Kidney tubule cell (primary cell): ENCODE results near the gene ABCB11.
A peak's percentile ranks its signal among the peaks of the same experiment; 100 is the strongest.

ENCODE experiments used
- DNase-seq: peaks from one replicate; pipeline ENCODE4 v3.0.0-alpha.2; 2018; ENCODE audit warnings: low spot score

ABCB11 gene

DNA sequence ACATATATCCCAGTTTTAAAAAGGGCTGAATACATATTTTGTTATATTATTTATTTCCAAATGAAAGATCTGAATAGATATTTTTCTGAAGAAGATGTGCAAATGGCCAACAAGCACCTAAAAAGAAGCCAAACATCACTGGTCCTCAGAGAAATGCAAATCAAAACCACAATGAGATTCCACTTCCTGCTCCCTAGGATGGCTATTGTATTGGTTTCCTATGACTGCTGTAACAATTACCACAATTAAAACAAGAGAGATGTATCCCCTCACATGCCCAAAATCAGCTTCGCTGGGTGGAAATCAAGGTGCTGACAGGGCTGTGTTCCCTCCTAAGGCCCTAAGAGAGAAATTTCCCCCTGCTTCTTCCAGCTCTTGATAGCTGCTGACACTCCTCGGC lies 23.2 kb downstream of the ABCB11 start:
- DNase-seq: no peak

DNA sequence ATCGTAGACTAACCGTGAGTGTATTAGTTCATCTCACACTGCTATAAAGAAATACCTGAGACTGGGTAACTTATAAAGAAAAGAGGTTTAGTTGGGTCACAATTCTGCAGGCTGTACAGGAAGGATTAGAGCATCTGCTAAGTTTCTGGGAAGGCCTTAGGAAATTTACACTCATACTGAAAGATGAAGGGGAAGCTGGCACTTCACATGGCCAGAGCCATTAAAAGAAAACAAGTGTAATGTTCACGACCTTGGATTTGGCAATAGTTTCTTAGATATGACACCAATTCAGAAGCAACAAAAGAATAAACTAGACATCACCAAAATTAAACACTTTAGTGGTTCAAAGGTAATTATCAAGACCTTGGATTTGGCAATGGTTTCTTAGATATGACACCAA lies 23.8 kb downstream of the ABCB11 start:
- DNase-seq: no peak

DNA sequence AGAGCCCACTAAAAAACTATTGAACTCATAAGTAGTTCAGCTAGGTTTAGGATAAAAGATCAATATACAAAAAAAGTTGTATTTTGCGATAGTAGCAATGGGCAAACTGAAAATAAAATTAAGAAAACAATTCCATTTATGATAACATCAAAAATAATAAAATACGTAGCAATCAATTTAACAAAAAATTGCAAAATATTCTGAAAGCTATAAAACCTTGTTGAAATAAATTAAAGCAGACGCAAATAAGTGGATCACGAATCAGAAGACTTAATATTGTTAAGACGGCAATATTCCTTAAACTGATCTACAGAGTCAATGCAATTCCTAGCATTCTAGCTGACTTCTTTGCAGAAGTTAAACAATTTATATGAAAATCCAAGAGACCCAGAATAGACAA lies 24.5 kb downstream of the ABCB11 start:
- no peak for DNase-seq

DNA sequence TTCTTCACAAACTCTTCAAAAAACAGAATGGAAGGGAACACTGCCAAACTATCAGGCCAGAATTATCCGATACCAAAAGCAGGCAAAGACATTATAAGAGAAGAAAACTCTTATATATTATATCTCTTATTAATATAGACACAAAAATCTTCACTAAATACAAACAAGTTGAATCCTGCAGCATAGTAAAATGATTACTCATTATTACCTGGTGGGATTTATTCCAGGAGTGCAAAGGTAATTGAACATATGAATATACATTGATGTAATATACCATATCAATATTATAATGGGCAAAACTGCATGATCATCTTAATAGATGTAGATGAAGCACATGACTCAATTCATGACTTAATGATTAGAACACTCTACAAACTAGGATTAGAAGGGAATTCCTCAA lies 25.1 kb downstream of the ABCB11 start:
- DNase-seq: no peak

DNA sequence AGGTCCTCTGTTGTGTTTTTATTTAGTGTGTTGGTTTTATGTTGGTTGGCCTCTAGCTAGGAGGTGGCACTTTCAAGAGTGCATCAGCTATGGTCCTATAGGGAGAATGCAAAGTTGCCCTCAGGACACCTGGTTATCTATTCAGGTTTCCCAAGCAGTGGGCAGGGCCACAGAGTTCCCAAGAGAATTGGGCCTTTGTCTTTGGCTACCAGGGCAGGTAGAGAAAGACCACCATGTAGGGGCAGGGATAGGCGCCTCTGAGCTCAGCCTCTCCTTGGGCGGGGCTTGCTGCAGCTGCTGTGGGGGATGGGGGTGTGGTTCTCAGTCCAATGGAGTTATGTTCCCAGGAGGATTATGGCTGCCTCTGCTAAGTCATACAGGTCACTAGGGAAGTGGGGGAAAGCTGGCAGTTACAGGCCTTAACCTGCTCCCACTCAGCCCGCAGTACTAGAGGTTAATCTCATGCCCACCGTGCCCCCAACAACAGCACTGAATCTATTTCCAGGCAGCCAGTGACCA lies 26.0 kb downstream of the ABCB11 start:
- no peak for DNase-seq

DNA sequence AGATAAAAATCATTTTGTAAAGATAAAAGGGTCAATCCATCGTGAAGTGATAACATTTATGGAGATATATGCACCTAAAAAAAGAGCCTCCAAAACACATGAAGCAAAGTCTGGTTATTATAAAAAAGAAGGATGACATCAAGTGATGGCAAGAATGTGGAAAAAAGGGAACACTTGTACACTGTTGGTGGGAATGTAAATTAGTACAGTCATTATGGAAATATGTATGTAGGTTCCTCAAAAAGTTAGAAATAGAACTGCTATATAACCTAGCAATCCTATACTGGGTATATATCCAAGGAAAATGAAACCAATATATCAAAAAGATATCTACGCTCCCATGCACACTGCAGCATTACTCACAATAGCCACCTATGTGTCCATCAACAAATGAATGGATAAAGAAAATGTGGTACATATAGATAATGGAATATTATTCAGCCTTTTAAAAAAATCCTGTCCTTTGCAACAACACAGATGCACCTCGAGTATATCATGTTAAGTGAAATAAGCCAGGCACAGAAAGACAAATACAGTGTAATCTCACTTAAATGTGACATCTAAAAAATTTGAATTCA lies 28.9 kb downstream of the ABCB11 start:
- no peak for DNase-seq

- DNase-seq: peak; percentile 14
Observed at GRCh38 chr2:169001116-169001815, 29.9 kb downstream of the ABCB11 start.

DNA sequence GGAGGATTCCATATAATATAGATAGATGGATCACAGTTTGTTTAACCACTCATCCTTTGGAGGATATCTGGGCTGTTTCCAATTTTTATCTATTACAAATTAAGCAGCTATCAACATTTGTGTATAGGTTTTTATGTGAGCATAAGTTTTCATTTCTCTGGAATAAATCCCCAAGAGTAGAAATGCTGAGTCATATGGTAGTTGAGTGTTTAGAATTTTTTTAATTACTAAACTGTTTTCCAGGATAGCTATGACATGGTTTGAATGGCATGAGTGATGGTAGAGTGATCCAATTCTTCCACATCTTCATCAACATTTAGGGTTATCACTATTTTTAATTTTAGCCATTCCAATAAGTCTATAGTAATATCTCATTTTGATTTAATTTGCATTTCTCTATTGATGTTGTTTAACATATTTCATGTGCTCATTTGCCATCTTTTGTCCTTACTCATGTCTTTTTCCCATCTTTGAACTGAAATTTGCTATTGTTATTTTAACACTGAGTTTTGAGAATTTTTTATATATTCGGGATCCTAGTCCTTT lies 31.4 kb downstream of the ABCB11 start:
- DNase-seq: peak; percentile 22

- no peak for DNase-seq
Observed at GRCh38 chr2:168998609-168999211, 32.4 kb downstream of the ABCB11 start.

GRCh38 chr2:168997794-168998193 lies 33.3 kb downstream of the ABCB11 start:
- peak; percentile 42 for DNase-seq

DNA sequence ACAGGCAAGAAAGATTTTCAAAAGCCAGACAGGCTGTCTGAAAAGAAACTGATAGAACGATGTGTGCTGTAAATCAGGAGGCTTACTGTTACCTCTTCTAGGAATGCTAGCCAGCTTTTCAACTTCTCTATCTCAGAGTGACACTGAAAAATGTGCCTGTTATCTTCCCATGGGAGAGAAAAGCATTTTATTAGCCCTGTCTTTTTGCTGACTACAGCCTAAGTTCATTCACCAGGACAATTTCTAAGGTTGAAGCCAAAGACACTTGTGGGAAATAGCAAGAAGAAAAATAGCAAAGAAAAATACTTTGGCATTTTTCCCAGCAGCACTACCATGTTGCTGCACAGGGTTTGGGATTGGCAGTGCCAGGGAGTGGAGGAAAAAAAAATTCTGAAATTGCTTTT lies 34.0 kb downstream of the ABCB11 start:
- no peak for DNase-seq

DNA sequence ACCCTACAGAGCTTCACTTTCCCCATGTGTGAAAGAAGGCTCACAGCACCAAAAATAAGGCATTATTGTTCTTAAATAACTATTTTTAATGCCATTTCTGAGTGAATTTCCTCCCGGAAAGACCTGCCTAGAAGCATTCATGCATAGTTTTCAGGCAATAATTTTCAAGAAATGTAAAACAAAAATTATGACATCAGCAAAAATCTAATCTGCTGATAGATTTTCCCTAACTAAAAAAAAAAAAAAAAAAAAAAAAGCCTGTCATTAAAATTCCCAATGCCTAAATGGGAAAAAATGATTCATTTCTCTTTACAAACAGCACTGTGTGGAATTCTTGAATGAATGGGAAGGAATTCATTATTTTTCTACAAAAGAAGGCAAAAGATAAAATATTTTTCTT lies 35.4 kb downstream of the ABCB11 start:
- DNase-seq: no peak

- no peak for DNase-seq
Observed at GRCh38 chr2:168993538-168993937, 37.6 kb downstream of the ABCB11 start.

- DNase-seq: no peak
Observed at GRCh38 chr2:168992591-168993349, 38.4 kb downstream of the ABCB11 start.

- no peak for DNase-seq
Observed at GRCh38 chr2:168992026-168992425, 39.1 kb downstream of the ABCB11 start.

- DNase-seq: no peak
Observed at GRCh38 chr2:168988755-168989154, 42.4 kb downstream of the ABCB11 start.

- DNase-seq: no peak
Observed at GRCh38 chr2:168986398-168986943, 44.7 kb downstream of the ABCB11 start.

DNA sequence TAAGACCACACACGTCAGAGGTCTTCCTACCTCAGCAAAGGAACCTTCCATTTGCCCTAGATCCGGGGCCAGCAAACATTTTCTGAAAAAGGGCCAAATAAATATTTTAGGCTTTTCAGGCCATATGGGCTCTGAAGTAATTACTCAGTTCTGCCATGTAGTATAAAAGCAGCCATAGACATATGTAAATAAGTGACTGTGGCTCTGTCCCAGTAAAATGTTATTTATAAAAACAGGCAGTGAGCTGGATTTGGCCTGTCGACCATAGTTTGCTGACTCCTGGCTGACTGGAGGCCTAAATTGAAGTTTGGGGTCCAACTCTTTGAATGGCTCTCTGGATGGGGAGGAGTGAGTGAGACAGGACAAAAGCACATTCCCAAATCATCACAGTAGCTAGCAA lies 49.5 kb downstream of the ABCB11 start:
- no peak for DNase-seq

DNA sequence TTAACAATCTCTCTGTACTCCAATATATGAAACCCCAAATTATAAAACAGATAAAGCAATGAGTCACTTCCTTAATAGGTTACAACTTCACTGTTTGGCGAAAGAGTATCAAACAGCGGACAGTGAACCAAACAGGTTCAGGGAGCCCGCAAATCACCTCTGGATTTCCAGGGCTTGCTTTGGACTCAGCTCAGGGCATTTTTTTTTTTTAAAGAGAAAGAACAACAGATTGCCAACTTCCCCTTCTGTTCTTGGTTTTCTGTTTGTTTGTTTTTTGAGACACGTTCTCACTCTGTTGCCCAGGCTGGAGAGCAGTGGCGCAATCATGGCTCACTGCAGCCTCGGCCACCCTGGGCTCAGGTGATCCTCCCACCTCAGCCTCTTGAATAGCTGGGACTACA lies 52.7 kb downstream of the ABCB11 start:
- no peak for DNase-seq

DNA sequence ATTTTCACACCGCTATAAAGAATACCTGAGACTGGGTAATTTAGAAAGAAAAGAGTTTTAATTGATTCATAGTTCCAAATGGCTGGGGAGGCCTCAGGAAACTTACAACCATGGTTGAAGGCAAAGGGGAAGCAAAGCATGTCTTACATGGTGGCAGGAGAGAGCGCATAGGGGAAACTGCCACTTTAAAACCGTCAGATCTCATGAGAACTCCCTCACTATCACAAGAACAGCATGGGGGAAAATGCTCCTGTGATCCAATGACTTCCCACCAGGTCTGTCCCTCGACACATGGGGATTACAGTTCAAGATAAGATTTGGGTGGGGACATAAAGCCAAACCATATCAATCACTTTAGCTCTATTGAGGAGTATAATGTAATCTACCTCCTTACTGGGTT lies 53.5 kb downstream of the ABCB11 start:
- DNase-seq: no peak

GRCh38 chr2:168976034-168976654 lies 55.0 kb downstream of the ABCB11 start:
- no peak for DNase-seq

- no peak for DNase-seq
Observed at GRCh38 chr2:168974428-168974827, 56.7 kb downstream of the ABCB11 start.
